GM18858 (cell line): ENCODE measurements around the gene DYNLT2.

ENCODE experiments used
- ATAC-seq: cut with Tn5 transposase; IDR thresholded peaks from one replicate; pipeline ENCODE4 v1.9.1; 2021; ENCODE audit not compliant: unreplicated experiment

DYNLT2 gene, protein sequence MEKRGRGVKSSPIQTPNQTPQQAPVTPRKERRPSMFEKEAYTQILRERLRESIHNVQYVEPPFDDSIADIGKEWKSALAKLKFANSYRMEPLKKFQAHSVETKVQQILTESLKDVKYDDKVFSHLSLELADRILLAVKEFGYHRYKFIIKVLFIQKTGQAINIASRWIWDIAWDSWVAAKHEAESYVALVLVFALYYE

DNA sequence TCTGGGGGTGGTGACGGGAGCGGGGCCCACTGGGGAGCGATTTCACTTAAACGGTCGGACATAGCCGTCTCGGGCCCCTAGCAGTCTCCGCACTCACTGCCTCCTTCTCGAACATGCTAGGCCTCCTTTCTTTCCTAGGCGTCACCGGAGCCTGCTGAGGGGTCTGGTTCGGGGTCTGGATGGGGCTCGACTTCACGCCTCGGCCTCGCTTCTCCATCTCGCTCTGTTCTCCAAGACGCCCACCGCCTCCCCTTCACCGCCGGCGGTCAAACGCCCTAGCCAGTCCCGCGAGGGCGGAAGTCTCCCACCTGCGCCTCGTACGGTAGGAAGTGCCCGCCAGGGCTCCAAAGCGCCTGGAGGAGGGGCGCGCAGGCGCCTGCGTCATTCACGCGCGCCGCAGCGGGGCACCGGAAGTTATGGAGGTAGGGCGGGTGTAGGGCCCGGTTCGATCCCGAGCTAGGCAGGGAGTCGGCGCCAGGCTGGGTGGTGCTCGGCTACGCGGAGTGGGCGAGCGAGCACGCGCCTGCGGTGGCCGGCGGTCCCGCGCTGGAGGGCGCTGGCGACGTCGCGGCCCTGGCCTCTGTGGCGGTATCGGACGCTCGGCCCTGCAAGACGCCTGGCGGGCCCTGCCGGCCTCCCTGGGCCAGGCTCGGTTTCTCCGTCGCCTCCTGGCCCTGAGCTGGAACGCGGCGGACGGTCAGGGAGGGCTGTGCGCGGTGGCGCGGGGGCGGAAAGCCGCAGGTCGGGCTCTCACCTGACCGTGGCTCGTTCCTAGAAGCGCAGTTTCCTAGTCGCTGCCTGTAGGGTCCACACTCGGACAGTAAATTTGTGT lies at the start of gene DYNLT2, which contains the start of gene ERMARD:
TSS of gene DYNLT2 (minus strand) at position 331 of the 832 bp plus-strand sequence. CDS start at position 217, 114 bp downstream.
TSS of gene ERMARD (plus strand) at position 381 of the 832 bp plus-strand sequence. CDS start at position 417, 36 bp downstream.
- peak; percentile 92 for ATAC-seq

DNA sequence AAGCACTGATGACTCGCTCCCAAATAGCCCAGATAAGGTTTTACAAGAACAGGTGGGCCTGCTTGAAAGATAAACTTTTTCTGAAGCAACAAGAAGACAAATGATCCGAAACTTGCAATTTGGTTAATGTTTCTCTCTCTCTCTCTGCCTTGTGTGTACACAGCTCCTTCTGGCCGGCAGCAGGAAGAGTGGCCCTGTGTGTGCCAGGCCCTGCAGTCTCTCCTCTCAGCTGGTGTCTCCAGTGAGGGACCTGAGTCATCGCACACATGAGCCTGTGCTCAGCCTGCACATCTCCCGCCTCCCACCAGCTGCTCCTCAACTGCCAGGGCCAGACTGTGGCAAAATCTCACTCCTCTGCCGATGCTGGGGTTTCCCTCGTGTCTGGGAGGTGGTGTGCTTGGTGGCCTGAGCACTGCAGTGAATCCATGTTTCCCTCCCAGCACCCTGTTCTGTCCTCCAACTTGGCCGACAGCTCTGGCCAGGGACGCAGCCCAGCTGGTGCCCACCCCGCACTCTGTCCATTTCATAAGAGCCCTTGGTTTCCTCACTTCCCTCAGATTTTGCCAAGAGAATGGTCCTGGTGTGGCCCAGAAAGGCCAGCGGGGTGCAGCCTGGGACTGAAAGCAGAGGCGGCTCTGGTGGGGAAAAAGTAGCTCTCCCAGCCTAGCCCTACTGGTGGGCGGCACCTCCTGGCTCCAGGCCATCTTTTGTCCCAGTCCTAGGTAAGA lies 49.5 kb upstream of the DYNLT2 start:
- no peak for ATAC-seq

DNA sequence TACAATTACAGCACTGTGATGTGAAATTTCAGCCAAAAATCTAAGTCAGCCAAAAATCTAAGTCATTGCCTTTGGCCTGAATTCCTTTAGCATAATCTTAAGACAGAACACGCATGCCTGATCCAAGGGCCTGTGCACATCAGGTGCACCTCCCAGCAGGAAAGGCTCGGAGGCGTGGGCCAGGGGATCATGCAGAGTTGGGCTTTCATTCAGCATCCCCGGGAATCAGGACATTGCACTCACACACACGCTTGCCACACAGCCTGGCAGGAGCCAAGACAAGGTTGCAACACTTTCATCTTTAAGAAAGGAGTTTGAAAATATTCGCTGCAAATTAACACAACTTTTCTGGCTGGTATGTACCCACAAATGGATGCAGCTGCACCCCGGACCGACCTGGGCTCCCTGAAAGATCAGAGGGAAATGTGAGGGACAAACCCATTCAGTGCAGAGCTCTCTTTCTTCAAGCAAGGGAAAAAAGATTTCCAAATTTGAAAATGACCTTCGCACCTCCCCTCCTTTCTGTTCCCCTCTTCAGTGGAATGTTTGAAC lies 48.8 kb upstream of the DYNLT2 start:
- ATAC-seq = no peak

DNA sequence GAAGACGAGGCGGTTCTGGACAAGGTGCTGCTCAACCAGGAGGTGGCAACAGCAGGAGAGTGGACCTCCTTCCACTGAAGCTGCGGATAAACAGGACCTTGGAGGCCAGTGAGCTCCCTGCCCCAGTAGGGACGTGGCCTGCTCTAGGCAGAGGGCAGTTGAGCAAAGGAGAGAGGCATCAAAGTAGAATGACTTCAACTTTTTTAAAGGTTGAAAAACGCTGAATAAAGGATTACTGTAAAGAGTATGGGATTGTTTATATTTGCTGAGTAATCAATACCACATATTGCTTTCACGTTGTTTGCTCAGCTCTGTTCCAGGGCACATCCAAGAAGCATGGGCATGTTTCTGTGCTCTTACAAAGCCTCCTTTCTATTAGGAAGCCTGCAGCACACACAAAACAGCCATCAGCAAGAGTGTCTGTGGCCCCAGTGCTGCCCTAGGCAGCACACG lies 48.1 kb upstream of the DYNLT2 start:
- no peak for ATAC-seq

DNA sequence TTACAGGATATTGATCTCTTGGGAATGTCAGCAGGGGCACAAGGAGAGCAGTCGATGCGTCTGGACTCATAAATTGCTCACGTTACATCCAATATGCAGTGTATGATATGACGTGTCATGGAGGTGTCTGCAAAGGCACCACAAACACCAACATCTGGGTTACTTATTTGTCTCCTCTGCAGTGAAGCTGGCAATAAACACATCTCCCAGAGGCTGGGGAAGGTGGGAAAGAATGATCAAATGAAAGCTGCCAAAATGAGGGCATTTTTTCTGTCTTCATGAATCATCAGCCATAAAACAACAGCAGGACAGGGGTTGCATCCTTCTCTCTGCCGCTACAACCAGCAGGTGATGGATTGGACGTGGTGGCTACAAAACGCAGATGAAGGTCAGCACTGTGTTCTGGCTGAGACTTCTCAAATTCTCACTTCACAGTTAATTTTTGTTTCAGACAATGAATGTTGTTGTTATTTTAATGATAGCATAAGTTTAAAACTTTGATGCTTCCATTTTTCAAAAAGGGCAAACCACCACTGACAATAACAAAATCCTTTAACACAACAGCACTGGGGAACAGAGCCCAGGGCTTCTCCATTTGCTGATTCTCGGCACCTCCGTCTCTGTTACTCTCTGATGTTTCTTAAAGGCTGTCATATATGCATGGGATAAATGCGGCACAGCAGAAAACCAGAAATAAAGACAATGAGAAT lies 47.5 kb upstream of the DYNLT2 start:
- ATAC-seq = no peak

DNA sequence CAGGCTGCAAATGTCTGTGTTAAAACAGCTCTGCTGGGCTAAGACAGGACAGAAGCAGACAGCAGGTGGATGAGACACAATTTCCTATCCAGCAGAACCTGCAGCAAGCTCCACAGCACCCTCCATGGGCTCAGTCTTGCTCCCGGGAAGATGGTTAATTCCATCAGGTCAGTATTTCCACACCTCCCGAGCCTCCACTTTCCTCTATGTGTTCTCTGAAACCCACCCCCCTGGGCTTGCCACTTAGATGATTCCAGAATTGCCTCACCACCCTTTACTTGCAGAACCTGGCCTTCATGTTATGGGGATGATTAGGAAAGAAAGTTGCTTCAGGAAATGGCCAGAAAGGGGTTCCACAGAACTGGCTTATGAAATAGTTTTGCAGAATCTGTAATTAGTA lies 43.8 kb upstream of the DYNLT2 start:
- no peak for ATAC-seq

DNA sequence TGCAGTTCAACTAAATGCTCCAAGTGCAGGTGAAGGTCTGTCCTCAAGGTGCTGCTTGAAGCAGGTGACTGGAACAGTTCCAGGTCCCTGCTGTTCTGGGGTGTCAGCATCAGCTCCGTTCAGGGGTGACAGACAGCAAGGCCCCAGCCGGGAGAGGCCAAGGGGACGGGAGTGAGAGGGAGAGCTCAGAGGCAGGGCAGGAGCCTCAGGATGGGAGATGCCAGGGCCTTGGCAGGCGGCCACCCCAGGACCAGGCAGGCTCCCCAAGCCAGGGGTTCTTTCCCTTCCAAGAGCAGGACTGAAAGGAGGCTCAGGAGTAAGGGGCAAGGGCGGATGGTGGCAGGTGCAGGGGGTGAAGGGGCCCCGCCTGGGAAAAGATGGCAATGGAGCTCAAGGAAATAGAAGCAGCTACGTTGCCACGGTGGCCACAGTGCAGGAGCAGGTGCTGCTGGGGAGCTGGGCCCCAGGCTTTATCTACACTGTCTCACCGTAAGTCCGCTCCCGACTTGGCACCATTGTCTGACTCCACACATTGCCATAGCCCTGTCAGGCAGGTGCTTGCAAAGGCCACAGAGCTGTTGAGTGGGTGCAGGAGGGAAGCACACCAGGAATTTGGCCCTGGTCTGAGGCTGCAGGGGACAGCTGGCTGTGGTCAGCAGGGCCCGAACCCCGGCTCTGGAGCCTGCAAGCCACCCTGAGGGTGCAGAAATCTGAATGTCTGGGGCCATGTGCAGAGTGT lies 43.1 kb upstream of the DYNLT2 start:
- ATAC-seq = no peak

DNA sequence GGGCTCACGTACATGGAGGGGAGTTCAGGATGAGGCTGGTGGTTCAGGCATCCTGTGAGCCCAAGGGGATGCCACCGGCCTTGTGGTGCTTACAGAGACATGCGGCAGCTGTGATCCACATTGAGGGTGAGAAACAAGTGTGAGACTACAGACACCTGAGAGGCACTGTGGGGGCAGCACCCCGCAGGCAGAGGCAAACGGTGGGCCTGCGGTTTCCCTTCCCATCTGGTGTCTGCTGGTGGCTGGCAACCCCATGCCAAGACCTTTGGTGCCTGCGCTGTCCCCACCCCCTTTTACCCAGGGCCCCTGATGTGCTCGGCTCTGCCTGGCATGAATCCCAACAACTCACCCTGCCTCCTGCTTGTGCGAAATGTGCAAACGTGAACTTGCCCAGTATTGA lies 42.0 kb upstream of the DYNLT2 start:
- no peak for ATAC-seq

DNA sequence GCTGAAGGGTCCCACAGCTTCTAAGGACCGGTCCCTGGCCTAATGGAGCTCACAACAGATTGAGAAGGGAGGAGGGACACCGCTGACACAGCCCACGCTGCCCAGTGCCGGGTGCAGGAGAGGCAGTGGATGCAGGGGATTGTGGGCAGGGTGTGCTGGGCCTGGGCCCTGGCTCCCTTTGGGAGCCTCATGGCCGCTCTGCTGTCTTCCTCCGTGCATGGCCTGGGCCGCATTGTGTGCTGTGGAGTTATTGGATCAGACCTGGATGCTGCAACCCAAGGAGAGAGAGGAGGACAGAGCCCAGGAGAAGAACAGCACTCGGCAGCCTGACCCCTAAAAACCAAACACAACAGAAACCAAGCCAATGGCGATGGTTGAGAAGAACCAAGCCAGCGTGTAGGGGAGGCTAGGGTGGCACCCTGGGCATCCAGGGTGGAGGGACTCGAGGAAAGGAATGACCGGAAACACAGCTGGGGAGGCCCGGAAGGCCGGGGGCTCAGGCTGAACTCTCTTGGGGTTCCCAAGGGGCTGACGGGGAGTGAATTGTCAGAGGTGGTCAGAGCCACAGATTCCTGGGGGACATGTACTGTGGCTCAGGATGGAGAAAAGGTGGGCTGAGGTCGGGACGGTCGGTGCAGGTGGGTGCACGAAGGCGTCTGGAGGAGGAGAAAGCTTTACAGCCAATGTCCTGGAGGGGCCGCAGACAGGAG lies 41.1 kb upstream of the DYNLT2 start:
- no peak for ATAC-seq

DNA sequence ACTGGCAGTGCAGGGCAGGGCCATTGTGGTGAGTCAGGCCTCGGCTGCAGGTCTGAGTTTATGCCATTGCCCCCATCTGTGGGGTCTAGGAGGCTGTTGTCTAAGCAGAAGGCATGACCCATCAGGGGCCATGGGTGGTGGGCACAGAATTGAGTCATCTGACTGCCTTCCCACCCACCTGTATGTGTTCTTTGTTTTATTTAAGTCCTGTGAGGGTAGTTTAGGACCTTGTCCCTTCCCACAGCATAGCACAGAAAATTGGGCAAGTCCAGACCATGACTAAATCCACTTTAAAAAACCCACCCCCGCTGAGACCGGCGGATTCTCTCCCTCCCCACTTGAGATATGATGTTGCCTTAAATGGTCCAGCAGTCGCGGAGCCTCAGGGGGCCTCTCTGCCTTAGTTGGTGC lies 40.4 kb upstream of the DYNLT2 start:
- ATAC-seq = no peak

DNA sequence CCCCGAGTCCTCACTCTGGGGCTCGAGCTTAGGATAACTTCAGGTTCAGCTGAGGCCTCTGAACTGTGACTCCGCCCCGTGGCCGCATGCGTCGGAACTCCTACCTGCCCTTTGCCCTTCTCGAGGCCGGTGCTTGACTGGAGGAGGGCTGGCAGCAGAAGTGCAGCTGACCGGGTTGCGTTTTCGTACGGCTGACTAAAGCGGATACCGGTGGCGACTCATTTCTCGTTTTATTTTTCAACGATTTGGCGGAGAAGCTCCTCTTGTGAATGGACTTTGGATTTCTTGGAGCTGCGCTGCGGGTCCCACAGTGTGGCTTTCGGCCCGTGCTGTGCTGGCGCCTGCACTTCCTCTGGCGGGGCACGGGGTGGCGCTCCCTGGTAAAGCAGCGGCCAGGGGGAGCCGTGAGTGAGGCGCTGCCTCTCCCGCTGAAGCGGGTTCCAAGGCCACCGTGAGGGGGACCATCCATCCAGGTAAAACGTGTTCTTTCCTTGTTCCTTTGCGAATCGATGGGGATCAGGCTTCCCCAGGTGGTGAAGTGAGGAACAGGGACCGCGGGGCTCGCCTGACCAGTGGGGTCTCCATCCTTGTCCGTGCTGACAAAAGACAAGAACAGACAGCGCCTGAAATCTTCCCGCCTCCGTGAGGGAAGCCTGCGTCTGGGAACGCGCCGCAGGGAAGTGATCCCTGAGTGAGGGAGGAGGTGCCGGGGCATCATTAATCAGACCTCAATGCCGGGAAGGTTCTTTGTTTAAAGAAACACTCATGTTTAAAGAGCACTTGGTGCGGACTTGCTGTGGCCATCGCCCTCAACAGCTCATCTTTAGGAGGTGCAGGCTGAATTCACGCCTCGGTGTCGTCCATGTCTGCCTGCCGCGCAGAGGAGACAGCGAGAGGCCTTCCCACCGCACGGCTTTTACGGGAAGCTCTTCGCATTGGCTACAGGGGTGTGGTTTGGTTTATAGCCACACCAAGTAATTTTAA lies 38.9 kb upstream of the DYNLT2 start:
- peak; percentile 82 for ATAC-seq

DNA sequence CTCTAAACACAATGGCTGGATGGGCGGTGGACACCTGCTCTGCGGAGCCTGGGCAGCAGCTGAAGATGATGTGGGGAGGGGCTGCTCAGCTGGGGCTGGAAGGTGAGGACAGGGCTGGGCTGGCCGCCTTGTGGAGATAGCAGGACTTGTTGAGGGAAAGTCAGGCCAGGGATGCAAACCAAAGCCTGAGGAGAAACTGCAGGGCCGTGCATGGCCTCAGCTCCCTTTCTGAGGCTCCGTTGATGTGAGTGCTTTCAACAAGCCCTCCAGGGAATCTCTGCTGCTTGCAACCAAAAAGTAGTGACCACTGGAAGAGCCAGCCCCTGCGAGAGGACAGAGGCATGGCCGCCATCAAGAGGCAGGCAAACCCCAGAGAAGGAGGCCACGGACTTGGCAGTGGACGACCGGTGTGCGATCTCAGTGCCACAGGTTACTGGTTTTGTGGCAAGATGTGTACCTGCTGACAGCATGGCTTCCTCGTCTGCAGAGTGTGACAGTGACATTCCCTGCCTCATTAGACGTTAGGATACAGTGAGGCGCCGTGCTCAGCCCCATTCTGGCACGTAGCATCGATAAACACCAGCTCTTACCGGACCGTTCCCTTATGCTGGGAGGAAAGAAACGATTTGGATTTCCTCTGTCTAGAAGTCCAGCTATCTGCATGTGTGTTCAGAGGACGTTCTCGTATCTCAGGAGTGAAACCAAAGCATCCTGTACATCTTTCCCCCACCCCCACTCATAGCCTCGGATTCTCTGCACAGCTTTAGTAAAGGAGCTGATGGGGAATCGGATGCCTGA lies 38.0 kb upstream of the DYNLT2 start:
- no peak for ATAC-seq

DNA sequence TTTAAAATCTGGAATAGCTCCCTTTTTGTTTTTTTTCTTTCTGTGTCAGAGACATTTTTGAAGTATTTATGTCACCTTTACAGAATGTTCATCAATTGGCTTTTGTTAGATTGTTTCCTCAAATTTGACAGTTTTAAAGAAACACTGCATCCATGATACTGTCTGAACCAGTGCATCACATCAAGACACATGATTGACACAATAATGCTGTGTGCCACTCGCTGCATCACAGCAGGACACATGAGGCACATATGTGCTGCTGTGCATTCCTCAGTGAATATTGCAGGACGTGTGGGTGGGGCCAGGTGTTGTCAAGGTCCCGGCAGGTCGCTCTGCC lies 37.4 kb upstream of the DYNLT2 start:
- ATAC-seq = no peak

DNA sequence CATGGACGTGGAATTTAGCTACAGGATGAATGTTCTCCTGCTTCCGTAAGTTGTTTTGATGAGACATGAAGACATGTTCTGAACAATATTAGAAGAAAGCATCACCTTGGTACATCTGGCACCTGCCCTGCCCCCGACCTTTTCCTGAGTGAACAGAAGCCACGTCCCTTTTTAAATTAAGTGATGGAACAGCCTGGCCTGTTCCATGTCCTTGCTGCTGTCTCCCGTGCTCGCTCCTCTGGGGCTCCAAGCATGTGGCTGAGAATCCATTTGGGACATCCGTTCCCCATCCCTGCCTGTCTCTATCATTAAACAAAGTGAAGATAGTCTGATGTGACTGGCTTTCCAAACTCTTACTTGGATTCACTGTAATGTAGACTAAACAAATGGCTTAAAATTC lies 36.4 kb upstream of the DYNLT2 start:
- no peak for ATAC-seq

DNA sequence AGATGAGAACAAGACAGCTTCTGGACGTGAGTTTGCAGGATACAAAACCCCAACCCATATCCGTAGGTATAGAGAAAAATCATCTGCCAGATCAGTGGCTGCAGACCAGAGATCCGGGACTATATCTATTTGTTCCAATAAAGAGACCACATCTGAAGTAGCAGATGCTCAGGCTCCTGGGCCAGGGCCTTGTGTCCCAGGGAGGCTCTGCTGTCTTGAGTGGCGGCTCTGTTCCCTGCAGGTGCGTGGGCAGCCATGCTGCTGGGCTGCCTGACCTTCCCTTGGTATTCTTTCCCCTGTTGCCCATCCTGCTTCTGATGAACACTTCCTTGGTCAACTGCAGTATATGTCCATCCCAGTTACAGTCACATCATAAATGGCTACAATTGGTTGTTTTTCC lies 35.0 kb upstream of the DYNLT2 start:
- ATAC-seq = no peak

DNA sequence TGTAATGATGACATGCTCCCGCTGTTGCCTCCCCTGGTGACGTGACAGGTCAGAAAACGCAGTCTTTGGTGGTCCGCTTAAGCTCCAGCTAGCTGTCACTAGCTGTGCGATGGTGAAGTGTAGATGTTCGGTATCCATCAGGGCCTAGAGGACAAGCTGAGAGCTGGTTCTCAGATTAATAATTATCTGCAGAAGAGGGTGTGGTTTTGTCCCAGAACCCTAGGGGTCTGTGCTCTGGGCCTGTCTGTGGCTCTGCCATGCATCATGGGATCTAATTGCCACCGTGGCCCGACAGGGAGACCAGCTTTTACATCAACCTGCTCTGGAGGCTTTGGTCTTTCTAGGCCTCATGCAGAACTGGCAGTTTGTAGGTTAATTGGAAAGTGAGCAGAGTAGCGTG lies 34.2 kb upstream of the DYNLT2 start:
- ATAC-seq = no peak

DNA sequence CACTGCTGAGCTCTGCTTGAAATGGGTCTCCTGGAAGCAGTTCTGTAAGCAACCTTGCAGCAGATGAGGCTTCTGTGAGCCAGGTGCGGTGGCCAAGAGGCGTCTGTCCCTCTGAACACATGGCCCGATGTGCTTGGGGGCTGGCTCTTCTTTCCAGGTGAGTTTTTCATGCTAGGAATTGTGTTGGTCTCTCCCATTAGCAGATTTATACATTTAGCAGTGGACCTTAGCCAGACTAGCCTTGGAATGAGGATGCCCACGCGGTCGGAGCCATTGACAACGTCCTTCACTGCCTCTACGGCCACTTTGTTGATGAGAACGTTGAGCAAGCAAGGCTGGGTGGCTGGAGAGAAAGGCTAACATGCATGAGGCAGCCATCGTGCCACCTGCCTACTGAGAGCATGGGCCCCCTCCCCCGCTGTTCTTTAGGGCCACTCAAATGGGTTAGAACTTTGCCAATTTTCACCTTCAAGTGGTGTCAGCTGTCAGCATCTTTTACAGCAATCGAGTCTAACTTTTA lies 33.5 kb upstream of the DYNLT2 start:
- no peak for ATAC-seq
